ENCODE measurements around the gene CD38.

GRCh38 chr4:15894921-15895916, 117.1 kb downstream of the CD38 start:
- TF ChIP-seq, protein P1, sequence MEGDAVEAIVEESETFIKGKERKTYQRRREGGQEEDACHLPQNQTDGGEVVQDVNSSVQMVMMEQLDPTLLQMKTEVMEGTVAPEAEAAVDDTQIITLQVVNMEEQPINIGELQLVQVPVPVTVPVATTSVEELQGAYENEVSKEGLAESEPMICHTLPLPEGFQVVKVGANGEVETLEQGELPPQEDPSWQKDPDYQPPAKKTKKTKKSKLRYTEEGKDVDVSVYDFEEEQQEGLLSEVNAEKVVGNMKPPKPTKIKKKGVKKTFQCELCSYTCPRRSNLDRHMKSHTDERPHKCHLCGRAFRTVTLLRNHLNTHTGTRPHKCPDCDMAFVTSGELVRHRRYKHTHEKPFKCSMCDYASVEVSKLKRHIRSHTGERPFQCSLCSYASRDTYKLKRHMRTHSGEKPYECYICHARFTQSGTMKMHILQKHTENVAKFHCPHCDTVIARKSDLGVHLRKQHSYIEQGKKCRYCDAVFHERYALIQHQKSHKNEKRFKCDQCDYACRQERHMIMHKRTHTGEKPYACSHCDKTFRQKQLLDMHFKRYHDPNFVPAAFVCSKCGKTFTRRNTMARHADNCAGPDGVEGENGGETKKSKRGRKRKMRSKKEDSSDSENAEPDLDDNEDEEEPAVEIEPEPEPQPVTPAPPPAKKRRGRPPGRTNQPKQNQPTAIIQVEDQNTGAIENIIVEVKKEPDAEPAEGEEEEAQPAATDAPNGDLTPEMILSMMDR (conservative IDR thresholded peaks at IDR 0.05 in 1 of 2, IDR thresholded peaks at IDR 0.05 in 1 of 2; ENCODE audit: extremely low read depth in 1 of 2, insufficient read depth in 1 of 2, low read depth in 1 of 2, low read length in 2 of 2): no peak
- no peak for TF ChIP-seq EZH2 (IDR thresholded peaks at IDR 0.05; ENCODE audit: borderline replicate concordance, low read length)

Measured in mammary epithelial cell (primary cell).